NCI-H1436 (cell line): Measurements from ENCODE around the gene DNAI4.
A peak's percentile ranks its signal among the peaks of the same experiment; 100 is the strongest.
"Not testable (repeated sequence)": the region's sequence is repeated elsewhere in the genome, so short reads cannot be mapped to it uniquely, and the experiment has no call there.

Experiments used
- DNase-seq: peaks from one replicate; lab custom pipeline; 2025; lab: John Stamatoyannopoulos, UW

Gene DNAI4

DNA sequence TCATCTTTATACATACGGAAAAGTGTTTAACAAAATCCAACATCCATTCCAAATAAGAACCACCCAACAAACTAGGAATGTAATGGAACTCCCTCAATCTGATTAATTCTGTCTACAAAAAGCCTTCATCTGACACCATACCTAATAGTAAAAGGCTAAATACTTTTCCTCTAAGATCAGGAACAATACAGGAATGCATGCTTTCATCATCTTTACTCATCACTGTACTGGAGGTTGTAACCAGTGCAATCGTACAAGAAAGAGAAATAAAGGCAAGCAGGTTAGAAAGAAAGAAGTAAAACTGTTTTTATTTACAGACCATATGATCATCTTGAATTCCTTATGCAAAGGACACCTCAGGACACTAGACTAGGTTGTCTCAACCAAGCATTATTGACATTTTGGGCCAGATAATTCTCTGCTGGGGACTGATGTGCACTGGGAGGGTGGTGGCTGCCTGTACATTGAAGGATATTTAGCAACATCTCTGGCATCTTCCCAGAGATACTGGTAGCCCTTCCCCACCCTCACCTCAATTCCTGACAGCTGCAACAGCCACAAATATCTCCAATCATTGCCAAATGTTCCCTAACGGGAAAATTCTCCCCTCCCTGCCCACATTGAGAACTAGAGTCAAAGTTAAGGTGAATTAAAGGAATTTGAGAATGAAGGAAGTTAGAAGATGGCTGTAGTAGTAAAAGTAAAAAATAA lies 93.0 kb downstream of the DNAI4 start:
- DNase-seq, result no peak

DNA sequence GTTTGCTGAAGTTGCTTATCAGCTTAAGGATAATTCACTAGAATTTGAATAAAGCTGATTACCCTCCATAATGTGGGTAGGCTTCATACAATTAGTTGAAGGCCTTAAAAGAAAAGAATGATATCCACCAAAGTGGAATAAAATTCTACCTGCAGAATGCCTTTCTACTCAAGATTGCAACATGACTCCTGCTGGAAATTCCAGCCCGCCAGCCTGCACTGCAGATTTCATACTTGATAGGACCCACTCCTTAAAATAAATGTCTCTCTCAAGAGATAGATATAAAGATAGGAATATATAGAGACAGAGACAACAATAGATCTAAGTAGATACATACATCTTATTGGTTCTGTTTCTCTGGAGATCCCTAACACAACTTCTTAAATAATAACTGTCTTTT lies 99.9 kb downstream of the DNAI4 start:
- no peak for DNase-seq

DNA sequence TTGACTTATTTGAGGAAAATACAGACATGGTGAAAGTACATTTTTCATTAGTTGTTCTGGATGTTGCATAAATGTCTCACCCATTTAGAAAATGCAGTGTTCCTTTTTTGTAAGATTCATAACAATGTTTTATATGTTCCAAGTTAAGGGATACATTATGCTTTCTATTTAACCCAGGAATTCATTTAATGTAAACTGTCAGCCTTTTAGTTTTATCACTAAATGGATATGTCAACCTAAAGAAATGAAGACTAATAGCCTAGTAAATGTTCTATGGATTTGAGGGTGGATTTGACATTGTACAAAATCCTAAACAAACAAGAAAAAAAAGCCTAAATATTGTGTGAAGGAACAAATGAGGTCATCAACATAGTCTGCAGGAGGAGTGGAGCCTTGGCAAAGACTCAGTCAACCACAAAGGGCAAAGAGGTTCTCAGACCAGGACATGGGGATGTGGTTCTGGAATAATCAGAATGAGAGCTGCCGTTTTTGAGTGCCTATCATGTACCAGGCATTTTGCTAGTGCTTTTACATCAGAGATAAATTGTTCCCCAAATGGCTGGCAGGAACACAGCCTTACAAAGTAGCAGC lies 114.8 kb downstream of the DNAI4 start:
- no peak for DNase-seq

DNA sequence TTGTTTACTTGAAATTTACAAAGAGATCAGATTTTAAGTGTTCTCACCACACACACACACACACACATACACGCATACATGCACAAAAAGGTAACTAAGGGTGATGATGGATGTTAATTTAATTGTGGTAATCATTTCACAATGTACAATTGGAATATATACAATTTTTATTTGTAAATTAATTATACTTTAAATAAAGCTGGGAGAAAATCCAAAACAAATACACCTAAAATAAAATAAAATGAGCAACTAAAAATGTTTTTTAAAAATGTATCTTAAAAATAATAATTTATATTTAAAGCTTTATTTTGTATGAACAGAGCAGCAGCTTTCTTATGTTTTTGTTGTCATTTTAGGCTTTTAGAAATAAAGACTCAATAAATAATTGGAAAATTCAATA lies 115.4 kb downstream of the DNAI4 start:
- no peak for DNase-seq

DNA sequence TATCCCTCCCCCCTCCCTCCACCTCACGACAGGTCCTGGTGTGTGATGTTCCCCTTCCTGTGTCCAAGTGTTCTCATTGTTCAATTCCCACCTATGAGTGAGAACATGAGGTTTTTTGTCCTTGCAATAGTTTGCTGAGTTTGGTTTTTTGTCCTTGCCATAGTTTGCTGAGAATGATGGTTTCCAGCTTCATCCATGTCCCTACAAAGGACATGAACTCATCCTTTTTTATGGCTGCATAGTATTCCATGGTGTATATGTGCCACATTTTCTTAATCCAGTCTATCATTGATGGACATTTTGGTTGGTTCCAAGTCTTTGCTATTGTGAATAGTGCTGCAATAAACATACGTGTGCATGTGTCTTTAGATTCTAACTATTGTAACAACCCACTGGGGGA lies 128.8 kb downstream of the DNAI4 start:
- DNase-seq, result not testable (repeated sequence)

DNA sequence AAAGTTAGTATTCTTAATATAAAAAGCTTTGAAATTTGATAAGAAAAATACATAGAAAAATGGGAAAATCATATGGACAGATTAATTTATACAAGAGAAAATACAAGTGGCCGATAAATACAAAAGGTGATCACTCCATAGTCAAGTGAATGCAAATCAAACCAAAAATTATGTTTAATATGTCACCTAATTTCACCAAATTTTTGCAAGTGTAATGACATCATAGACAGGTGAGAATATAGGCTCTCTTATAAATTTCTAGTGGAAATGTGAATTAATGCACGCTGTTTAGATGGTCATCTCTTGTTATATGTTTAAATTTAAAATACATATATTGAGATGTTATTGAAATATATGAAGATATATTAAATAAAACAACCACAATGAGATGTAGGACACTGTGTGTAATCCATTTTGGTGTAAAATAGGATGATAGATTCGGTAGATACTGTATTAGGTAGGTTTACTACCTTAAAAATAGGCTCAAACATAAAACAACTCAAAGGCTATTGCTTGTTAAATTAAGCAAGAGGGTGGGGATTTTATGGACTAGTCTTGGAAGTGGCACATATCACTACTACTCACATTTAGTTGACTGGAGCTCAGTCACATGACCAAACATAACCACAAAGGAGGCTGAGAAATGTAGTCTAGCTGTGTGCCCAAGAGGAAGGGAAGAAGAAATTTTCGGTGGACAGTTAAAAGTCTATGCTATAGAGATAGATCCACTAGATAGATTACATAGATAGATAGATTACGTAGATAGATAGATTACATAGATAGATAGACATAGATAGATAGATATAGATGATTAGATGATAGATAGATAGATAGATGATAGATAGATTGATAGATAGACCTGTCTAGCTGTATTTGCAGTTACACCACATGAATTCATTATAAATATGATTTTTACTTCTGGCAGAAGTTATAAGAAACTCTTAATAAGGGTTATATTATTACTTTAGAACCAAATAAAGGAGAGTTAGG lies 132.7 kb downstream of the DNAI4 start:
- DNase-seq, result no peak

DNA sequence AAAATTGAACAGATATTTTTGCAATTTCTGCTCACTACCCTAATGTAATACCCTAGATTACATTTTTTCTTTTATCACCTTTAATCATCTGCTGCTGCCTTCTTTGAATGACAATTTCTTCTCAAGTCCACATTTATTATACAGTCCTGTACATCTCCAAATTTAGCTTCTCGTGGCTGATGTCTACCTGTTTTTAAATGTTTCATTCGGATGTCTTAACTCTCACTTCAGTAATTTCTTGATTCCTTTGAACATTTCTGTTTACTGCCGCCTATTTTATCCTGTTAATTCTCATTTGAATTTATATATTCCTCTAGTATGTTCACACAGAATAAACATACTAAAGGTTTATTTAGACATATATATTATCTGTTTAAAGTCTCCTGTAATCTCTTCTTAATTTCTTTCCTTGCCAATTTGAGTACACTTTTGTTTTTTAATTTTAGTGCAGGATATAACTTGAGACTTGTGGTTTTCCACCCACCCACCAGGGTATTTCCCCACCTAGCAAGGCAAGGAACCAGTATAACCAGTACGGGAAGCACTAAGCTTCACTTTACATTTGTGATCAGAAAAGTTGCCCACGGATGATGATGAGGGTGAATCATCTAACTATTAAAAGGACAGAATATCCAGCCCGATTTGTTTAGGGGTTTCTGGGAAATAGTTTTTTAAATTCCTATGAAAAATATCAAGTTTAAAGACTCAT lies 136.3 kb downstream of the DNAI4 start:
- DNase-seq, result no peak

DNA sequence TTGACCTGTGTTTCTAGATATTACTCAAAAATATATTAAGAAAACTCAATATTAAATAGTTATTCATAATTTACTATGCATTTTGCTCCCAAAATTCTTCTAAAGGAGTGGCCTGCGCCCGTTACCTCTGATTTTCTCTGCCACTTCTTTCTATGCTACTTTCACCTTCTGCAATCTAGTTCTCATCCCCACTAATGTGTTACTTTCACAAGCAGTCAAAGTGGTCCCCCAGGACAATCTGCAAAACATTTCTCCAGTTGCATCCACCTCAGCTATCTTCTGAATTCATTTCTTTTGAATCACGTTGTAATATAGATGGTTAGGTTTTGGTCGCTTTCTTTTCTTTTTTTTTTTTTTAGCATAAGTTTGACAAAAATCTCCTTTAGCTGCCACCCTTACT lies 137.0 kb downstream of the DNAI4 start:
- no peak for DNase-seq

DNA sequence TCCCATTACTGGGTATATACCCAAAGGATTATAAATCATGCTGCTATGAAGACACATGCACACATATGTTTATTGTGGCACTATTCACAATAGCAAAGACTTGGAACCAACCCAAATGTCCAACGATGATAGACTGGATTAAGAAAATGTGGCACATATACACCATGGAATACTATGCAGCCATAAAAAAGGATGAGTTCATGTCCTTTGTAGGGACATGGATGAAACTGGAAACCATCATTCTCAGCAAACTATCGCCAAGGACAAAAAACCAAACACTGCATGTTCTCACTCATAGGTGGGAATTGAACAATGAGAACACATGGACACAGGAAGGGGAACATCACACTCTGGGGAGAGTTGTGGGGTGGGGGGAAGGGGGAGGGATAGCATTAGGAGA lies 138.9 kb downstream of the DNAI4 start:
- DNase-seq, result not testable (repeated sequence)

DNA sequence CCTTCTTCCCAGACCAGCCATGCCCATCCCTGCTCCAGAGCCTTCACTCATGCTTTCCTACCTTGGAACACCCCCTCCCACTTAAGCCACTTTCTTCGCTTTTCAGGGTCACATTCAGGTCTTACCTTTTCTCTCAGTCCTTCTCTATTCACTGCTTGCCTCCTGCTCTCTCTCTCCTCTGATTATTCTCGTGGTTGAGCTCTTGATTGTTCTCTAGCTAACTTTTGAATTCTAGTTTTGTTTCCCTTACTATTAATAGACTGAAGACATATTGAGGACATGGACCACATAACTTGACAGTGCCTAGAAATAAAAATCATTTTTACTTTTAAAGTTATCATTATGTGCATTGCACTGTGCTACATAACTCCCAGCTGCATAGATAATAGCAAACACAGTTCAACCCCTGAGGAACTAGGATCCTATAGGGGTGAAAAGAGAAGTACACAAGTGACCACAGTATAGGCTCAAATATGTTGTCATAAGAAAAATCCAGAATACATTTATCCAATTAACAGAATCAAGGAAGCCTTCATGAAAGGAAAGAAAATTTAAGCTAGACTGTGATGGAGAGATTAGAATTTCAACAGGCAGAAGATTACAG lies 145.1 kb downstream of the DNAI4 start:
- DNase-seq, result no peak

DNA sequence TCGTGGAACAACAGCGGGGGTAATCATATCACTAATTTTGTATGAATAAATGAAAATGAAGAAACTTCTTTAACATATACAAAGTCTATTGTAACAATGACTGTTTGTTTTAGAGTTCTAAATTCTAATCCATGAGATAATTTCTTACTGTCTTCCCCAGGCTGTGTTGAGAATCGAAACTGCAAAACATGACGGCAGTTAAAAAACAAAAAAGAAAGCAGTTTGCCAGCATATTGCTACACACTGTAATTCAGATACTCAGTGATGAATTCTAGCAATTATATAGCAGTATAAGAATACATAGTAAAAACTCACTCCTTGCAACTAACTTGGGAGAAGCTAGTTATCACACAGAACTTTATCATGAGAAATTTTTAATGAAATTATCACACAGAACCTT lies 145.7 kb downstream of the DNAI4 start:
- DNase-seq, result no peak

DNA sequence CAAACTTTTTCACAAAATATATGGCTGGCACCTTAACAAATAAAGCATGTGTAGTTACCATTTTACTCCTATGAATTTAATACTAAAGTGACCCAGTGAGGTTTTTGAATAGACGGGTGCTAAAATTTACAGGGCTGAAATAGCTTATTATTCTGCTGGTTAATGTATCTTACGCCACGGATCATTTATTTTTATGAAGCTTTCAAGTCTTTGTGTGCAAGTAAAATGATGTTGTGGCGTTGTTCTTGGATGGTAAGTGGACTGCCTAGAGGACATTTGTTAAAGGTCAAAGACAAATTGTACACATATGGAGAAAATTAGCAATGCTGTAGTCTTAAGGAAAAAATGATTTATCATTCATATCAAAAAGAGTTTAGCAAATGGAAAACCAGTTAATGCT lies 146.4 kb downstream of the DNAI4 start:
- no peak for DNase-seq

DNA sequence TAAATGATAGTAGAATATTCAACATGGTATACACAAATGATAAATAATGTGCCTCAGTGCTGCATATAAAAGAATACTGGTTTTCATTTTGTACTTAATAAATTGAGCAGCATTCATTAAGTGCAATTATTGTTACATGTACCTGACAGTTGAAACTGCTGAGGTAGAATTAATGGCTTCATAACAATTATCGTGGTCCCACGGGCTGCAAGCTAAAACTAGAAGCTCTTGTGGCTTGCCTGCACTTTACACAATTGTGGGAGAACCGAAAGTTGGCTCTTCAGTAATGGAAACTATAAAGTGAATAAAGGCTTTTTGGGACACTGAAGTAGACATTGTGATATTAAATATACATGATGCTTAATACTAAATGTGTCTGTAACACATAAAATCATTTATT lies 146.8 kb downstream of the DNAI4 start:
- peak; percentile 39 for DNase-seq

DNA sequence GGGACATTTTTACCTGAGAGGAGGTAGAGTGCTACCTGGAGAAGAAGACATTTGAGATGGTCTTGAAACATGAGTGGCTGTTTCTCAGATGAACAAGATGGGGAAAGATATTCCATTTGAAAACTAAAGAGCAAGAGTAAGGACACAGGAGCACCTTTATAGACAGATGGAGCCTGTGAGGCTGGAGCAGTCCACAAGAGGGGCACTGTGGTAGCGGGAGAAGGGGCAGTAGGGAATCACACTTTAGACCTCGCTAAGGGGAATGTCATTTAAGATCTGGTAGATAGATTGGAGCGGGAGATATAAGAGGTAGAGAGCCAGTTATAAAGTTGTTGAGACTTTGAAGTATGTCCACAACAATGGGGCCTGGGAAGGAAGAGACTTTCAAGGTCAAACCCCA lies 149.0 kb downstream of the DNAI4 start:
- no peak for DNase-seq

DNA sequence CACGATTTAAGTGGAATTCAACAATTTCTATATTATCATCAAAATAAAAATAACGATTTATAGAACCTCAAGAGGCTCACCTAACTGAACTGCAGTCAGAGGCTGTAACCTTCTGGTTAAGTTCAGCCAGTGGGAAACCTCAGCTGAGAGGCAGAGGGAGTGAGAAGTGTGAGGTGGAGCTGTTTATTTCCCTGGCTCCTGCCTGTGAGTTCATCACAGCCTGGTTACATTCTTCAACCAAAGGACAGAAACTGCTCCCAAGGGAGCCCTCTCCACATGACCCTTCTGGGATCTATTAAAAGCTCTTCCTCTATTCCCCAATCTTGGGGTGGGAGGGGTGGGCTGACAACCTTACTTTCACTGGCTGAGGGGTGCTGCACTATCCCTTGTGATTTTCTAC lies 150.2 kb downstream of the DNAI4 start:
- DNase-seq, result no peak

DNA sequence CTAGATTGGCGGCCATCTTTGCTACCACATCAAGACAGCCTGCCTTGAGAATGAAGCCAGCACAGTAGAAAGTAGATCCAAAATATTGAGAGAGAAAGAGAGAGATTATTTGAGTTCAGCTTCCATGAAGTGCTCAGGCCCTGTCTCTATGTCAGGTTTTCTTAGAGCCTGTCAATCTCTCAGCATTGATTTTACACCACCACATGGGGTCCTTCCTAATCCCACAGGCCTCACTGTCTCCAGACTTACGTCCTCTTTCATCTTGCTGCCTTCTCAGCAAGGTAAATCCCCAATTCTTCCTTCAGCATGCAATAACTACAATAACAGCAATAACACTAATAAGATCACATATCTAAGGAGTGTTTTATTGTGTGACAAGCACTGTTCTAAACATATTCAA lies 151.4 kb downstream of the DNAI4 start:
- DNase-seq, result no peak

DNA sequence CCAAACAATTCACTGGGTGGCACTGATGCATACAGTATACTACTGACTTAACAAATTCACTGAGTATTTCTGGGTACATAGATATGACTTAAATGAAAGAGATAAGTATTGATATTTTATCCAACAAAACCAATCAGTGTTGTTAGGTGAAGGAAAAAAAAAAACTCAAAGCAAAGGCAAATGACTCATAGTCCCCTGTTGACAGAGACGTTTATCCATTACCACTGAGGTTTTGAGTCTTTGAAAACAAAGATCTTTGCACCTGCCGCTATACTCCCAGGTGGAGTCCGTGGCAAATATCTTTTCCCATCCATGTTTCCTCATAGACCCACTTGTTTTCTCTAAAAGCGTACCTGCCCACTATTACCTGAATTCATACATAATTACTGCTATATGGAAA lies 154.0 kb downstream of the DNAI4 start:
- DNase-seq, result no peak

DNA sequence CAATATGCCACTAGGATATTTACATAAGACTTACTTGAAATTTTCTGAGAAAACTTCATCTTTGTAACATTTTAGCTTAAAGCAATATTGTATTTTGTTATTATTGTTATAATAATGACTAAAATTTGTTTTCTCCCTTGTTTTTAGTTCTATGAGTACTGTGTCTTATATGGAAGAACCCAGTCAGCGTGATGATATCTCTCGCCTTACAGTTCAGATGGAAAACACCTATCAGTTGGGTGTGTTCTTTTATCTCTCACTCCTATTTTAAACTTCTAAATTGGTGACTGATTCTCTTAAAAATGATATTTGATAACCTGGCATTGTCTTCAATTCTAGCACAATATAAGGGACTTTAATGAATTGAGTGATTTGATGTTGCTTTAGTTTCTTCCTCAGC lies 154.4 kb downstream of the DNAI4 start:
- no peak for DNase-seq

DNA sequence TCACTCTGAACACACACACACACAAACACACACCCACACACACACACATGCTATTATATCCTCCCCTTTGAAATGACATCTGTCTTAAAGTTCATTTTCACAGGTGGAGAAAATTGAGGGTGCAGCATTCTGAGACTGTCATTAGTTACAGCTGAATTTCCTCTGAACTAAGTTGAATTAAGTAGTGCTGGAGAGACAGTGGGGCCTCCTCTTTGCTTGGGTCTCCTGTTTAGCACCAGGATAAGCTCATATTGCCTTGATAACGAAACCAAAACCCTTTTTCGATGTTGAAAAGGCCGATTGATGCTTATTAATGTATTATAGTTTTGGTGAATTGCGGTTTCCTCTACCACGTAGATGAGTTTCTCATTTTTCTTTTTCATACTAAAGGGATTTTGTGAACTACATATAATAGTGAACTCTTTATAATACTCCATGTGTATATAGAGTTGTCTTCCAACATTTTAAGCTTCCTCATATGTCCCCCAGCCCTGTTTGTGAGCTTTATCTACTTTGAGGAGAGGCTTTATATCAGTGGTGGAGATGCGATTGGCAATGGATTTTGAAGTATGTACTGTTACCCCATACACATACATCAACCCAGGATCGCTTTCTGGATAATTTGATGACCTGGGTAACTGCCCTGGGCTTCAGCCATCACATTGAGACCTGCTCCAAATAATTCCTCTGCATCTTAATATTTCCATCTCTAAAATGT lies 155.0 kb downstream of the DNAI4 start:
- DNase-seq, result no peak

DNA sequence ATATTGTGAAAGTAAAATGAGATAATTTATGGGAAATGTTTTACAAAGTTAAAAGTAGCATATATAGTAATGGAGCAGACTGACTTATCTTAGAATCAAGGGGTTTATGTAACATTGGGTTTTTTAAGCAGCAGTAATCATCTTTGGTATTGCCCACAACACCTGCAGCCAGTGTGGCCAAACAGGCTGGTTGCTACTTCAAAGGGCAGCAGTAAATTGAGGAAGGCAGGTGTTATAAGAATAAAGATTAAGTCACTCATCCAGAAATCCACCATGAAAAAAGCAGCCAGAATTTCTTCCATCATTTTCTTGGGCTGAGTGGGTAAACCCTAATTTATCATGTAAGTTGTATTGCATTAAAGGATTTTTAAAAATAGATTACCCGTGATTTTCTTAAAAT lies 155.7 kb downstream of the DNAI4 start:
- no peak for DNase-seq

DNA sequence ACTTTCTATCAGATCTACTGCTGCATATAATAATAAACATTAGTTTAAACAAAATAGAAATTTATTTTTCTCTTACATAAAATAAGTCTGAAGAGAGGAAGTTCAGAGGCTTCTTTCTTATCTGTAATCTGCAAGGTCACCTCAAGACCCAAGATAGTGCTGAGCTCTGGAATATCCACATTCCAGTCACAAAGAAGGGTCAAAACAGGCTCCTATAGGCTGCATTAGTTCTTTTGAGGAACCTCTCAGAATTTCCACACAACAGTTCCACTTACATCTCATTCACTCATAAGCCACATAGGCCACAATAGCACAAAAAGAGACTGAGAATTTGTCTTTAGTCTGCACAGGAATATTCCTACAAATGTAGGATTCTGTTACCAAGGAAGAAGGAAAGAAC lies 157.0 kb downstream of the DNAI4 start:
- no peak for DNase-seq
